ENCODE measurements around the gene HOXC10. TPM values are rescaled to one million over a fixed set of nuclear protein-coding genes. Genes with fewer than 3 reads are reported as not detected.

Gene HOXC10
- total and polyA plus RNA-seq, 3 donors from 2014 or later, result 1.4 to 4.3 (median 2.6) TPM

GRCh38 chr12:54027442-54027786 is 42.5 kb downstream of the HOXC10 start:
- peaks cover 35% of the 10 kb centered on the region for H3K4me1 ChIP-seq
- H3K9me3 ChIP-seq, result no peaks in the 10 kb centered on the region
- no peak overlapping the region for H3K4me3 ChIP-seq
- no peaks in the 10 kb centered on the region for H3K27me3 ChIP-seq
- TF ChIP-seq POLR2A (IDR thresholded peaks at IDR 0.05), result no peak
- TF ChIP-seq, protein P1, sequence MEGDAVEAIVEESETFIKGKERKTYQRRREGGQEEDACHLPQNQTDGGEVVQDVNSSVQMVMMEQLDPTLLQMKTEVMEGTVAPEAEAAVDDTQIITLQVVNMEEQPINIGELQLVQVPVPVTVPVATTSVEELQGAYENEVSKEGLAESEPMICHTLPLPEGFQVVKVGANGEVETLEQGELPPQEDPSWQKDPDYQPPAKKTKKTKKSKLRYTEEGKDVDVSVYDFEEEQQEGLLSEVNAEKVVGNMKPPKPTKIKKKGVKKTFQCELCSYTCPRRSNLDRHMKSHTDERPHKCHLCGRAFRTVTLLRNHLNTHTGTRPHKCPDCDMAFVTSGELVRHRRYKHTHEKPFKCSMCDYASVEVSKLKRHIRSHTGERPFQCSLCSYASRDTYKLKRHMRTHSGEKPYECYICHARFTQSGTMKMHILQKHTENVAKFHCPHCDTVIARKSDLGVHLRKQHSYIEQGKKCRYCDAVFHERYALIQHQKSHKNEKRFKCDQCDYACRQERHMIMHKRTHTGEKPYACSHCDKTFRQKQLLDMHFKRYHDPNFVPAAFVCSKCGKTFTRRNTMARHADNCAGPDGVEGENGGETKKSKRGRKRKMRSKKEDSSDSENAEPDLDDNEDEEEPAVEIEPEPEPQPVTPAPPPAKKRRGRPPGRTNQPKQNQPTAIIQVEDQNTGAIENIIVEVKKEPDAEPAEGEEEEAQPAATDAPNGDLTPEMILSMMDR (IDR thresholded peaks at IDR 0.05), result no peak
- no peaks in the 10 kb centered on the region for H3K36me3 ChIP-seq (ENCODE audit: low read depth, missing control alignments)
- 51 to 65% methylated on average over 3 of the region's 3 CpGs for WGBS, 2 donors
- DNase-seq, result no peak
- no peak overlapping the region for H3K27ac ChIP-seq
- intact Hi-C loops (cut with DNase I; ENCODE audit: low total_unique reads), result no loop called here

DNA sequence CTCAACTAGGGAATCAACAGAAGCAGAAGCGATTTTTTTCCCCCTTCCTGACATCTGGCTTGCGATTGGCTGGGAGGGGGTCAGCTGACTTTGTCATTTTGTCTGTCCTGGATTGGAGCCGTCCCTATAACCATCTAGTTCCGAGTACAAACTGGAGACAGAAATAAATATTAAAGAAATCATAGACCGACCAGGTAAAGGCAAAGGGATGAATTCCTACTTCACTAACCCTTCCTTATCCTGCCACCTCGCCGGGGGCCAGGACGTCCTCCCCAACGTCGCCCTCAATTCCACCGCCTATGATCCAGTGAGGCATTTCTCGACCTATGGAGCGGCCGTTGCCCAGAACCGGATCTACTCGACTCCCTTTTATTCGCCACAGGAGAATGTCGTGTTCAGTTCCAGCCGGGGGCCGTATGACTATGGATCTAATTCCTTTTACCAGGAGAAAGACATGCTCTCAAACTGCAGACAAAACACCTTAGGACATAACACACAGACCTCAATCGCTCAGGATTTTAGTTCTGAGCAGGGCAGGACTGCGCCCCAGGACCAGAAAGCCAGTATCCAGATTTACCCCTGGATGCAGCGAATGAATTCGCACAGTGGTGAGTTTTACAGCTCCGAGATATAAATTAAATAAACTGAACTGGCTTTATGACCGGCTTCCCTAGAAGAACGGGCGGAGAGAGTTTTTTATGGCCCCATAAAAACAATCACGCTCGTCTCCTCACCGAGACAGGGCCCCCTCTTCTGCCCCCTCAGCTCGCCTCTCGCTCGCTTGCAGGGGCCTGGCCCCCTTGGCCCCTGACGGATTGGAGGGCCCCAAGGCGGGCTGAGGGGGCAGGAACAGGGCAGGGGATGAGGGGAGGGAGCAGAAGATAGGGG is 43.6 kb downstream of the HOXC10 start, which contains the start of gene HOXC6:
HOXC6 (plus strand) TSS at position 127 of the 888 bp plus-strand sequence; CDS start at position 209, 82 bp downstream.
- TF ChIP-seq POLR2A (IDR thresholded peaks at IDR 0.05), result no peak
- TF ChIP-seq, protein P1 (IDR thresholded peaks at IDR 0.05), result no peak
- intact Hi-C loops (cut with DNase I; ENCODE audit: low total_unique reads), result no loop called here
- H3K4me1 ChIP-seq, result peaks cover 36% of the 10 kb centered on the region
- DNase-seq, result peak; percentile 59
- 32 to 34% methylated on average over 36 of the region's 36 CpGs for WGBS, 2 donors
- H3K4me3 ChIP-seq, result peak within 1 kb of the TSS; percentile 13 to 21
- no peaks in the 10 kb centered on the region for H3K27me3 ChIP-seq
- H3K27ac ChIP-seq, result peak within 1 kb of the TSS; percentile 0 to 67
- no peaks in the 10 kb centered on the region for H3K9me3 ChIP-seq
- H3K36me3 ChIP-seq (ENCODE audit: low read depth, missing control alignments), result no peaks in the 10 kb centered on the region

DNA sequence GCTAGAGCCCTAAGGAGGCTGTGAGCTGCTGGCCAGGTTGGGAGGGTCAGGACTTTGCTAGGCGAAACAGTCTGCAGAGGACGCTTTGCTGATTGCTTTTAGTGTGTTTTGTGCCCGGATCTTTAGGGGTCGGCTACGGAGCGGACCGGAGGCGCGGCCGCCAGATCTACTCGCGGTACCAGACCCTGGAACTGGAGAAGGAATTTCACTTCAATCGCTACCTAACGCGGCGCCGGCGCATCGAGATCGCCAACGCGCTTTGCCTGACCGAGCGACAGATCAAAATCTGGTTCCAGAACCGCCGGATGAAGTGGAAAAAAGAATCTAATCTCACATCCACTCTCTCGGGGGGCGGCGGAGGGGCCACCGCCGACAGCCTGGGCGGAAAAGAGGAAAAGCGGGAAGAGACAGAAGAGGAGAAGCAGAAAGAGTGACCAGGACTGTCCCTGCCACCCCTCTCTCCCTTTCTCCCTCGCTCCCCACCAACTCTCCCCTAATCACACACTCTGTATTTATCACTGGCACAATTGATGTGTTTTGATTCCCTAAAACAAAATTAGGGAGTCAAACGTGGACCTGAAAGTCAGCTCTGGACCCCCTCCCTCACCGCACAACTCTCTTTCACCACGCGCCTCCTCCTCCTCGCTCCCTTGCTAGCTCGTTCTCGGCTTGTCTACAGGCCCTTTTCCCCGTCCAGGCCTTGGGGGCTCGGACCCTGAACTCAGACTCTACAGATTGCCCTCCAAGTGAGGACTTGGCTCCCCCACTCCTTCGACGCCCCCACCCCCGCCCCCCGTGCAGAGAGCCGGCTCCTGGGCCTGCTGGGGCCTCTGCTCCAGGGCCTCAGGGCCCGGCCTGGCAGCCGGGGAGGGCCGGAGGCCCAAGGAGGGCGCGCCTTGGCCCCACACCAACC is 44.8 kb downstream of the HOXC10 start:
- no peaks in the 10 kb centered on the region for H3K9me3 ChIP-seq
- DNase-seq, result no peak
- H3K4me3 ChIP-seq, result no peak overlapping the region
- intact Hi-C loops (cut with DNase I; ENCODE audit: low total_unique reads), result loop anchor here (5.0 kb wide), 1 partner anchor 163 kb away; no protein-coding TSS in a partner anchor
- H3K27ac ChIP-seq, result peak overlapping the region; percentile 80 to 89
- no peaks in the 10 kb centered on the region for H3K27me3 ChIP-seq
- peaks cover 26% of the 10 kb centered on the region for H3K4me1 ChIP-seq
- H3K36me3 ChIP-seq (ENCODE audit: low read depth, missing control alignments), result no peaks in the 10 kb centered on the region
- TF ChIP-seq, protein P1 (IDR thresholded peaks at IDR 0.05), result no peak
- TF ChIP-seq POLR2A (IDR thresholded peaks at IDR 0.05), result no peak
- whole genome bisulfite sequencing, 2 donors, result 47 to 49% methylated on average over 47 to 52 of the region's 53 CpGs

- H3K36me3 ChIP-seq (ENCODE audit: low read depth, missing control alignments), result no peaks in the 10 kb centered on the region
- peak overlapping the region; percentile 39 to 51 for H3K4me3 ChIP-seq
- peak overlapping the region; percentile 80 to 89 for H3K27ac ChIP-seq
- no peaks in the 10 kb centered on the region for H3K27me3 ChIP-seq
- intact Hi-C loops (cut with DNase I; ENCODE audit: low total_unique reads), result loop anchor here (5.0 kb wide), 1 partner anchor 162 kb away; no protein-coding TSS in a partner anchor
- H3K4me1 ChIP-seq, result peaks cover 26% of the 10 kb centered on the region
- no peaks in the 10 kb centered on the region for H3K9me3 ChIP-seq
- WGBS, 2 donors, result 31 to 41% methylated on average over 7 of the region's 7 CpGs
- no peak for DNase-seq
- TF ChIP-seq POLR2A (IDR thresholded peaks at IDR 0.05), result no peak
- TF ChIP-seq, protein P1 (IDR thresholded peaks at IDR 0.05), result no peak
These were observed 45.5 kb downstream of the HOXC10 start for GRCh38 chr12:54030442-54030801.
